K562 (cell line): ENCODE measurements around the gene SLC36A3. TPM values are rescaled to one million over a fixed set of nuclear protein-coding genes. Genes with fewer than 3 reads are reported as not detected.

ENCODE experiments used
- BACH1 ChIP-seq: fragments of 200-800 bp; sonication (Bioruptor generic); IDR thresholded peaks from 2 replicates; pipeline ENCODE4 v1.6.1; 2016; ENCODE audit warnings: missing genetic modification characterization, missing compliant biosample characterization
- CUX1 ChIP-seq: fragments of 200-800 bp; sonication (Bioruptor generic); IDR thresholded peaks from 2 replicates; pipeline ENCODE4 v1.6.1; 2016; ENCODE audit warnings: missing genetic modification characterization, missing compliant biosample characterization
- HES1 ChIP-seq: fragments of 450-650 bp; IDR thresholded peaks from 2 replicates; pipeline ENCODE4 v1.6.1; 2016; ENCODE audit warnings: low read depth, mild to moderate bottlenecking, moderate library complexity
- HNRNPH1 ChIP-seq: fragments of 200-400 bp; formaldehyde crosslinking; optimal IDR thresholded peaks from 2 replicates; pipeline ENCODE3; 2017; ENCODE audit warnings: low read depth, mild to moderate bottlenecking, low read length, moderate library complexity
- ILK ChIP-seq: fragments of 450-650 bp; IDR thresholded peaks from 2 replicates; pipeline ENCODE4 v1.6.1; 2016; ENCODE audit warnings: missing genetic modification characterization, low read depth, mild to moderate bottlenecking, missing compliant biosample characterization, moderate library complexity, borderline replicate concordance
- MAFK ChIP-seq: IDR thresholded peaks from 2 replicates; pipeline ENCODE4 v1.6.1; 2011; ENCODE audit warnings: low read length, improper control_type of control experiment
- NFRKB ChIP-seq: fragments of 450-650 bp; IDR thresholded peaks from 2 replicates; pipeline ENCODE4 v1.6.1; 2016; ENCODE audit warnings: low read depth
- PKNOX1 ChIP-seq: fragments of 450-650 bp; IDR thresholded peaks from 2 replicates; pipeline ENCODE4 v1.6.1; 2016
- POLR2A ChIP-seq: fragments of 450-650 bp; conservative IDR thresholded peaks from 2 replicates; pipeline ENCODE4 v1.6.1; 2016
- SMC3 ChIP-seq: conservative IDR thresholded peaks from 2 replicates; pipeline ENCODE4 v1.6.1; 2011; ENCODE audit warnings: low read depth, low read length, improper control_type of control experiment; ENCODE audit not compliant: insufficient read depth
- SRSF9 ChIP-seq: fragments of 200-400 bp; formaldehyde crosslinking; IDR thresholded peaks from 2 replicates; pipeline ENCODE4 v1.6.1; 2017; ENCODE audit warnings: low read depth, low read length, borderline replicate concordance
- TFAP4 ChIP-seq: sonication (generic); formaldehyde crosslinking; IDR thresholded peaks from 2 replicates; pipeline ENCODE4 v1.8.0; 2022; ENCODE audit warnings: missing genetic modification reagents, mild to moderate bottlenecking, moderate library complexity, borderline replicate concordance
- TRIM28 ChIP-seq: fragments of 450-650 bp; IDR thresholded peaks from 2 replicates; pipeline ENCODE4 v1.6.1; 2017
- ZFP1 ChIP-seq: fragments of 450-650 bp; formaldehyde crosslinking; IDR thresholded peaks from 2 replicates; pipeline ENCODE4 v1.4.0; 2020; ENCODE audit warnings: mild to moderate bottlenecking, mixed read lengths
- ZNF263 ChIP-seq: sonication (generic); formaldehyde crosslinking; IDR thresholded peaks from 2 replicates; pipeline ENCODE4 v1.8.0; 2022; ENCODE audit warnings: mild to moderate bottlenecking, missing genetic modification reagents, borderline replicate concordance
- ZNF280A ChIP-seq: fragments of 450-650 bp; IDR thresholded peaks from 2 replicates; pipeline ENCODE4 v1.6.1; 2018; ENCODE audit warnings: mild to moderate bottlenecking, low read depth; ENCODE audit not compliant: partially characterized antibody
- ZNF586 ChIP-seq: fragments of 450-650 bp; formaldehyde crosslinking; conservative IDR thresholded peaks from 2 replicates; pipeline ENCODE4 v1.4.0; 2020; ENCODE audit warnings: mild to moderate bottlenecking, moderate library complexity
- polyA plus RNA-seq, 8 experiments: library from polyadenylated mRNA; depleted of rRNA in 4 of 8; stranded (reverse) in 5 of 8; unstranded in 3 of 8; fragments of >200 nt; fragmentation: Nextera tagmentation in 2 of 8; fragmentation: Illumina TruSeq in 1 of 8; extraction: Ambion mirVana in 2 of 8; extraction: Trizol in 1 of 8; gene quantifications; 2 replicates each; pipeline versions ENCODE4 v1.2.1 to v1.2.3, GENCODE V29; 2011 to 2014; ENCODE audit warnings: inconsistent platforms in 1 of 8, missing spikeins in 1 of 8
- total RNA-seq, 7 experiments: library from RNA; depleted of rRNA in 6 of 7; stranded (reverse); fragments of >200 nt in 6 of 7; fragmentation: Illumina TruSeq in 2 of 7; extraction: Trizol in 2 of 7; gene quantifications; 2 replicates each; pipeline versions ENCODE4 v1.2.1 to v1.2.3, GENCODE V29; 2011 to 2021; ENCODE audit warnings: low replicate concordance in 1 of 7

Gene SLC36A3
- total and polyA plus RNA-seq, 9 of the 15 experiments (the other 6 are each of a cell fraction or from before 2014, with no cell fraction given) = not detected

GRCh38 chr5:151239237-151239861, 64.2 kb downstream of the SLC36A3 start (continued):
- TF ChIP-seq HES1 (no peak), ILK (no peak), ZNF263 (CRISPR knock-in tag) (no peak), TRIM28 (no peak), TFAP4 (CRISPR knock-in tag) (peak; percentile 38; the same call in 1 of the 2 replicates), PKNOX1 (no peak), CUX1 (CRISPR knock-in tag) (no peak), ZNF280A (no peak), BACH1 (tag) (no peak), SMC3 (peak; percentile 52), ZFP1 (CRISPR knock-in tag) (no peak), SRSF9 (no peak), POLR2A (no peak), NFRKB (no peak), ZNF586 (CRISPR knock-in tag) (no peak), MAFK (no peak), HNRNPH1 (no peak)
